HCT116 (cell line): ENCODE measurements around the gene VSX1. TPM values are rescaled to one million over a fixed set of nuclear protein-coding genes. Genes with fewer than 3 reads are reported as not detected.

Experiments used
- ATAC-seq: fragments of 200-7000 bp; cut with Tn5 transposase; 2 replicates; pipeline ENCODE4 v1.9.1; 2020; ENCODE audit warnings: mild to moderate bottlenecking, moderate library complexity
- BruUV-seq: library from RNA; stranded (reverse); fragments of 400-500 nt; replicated peaks from 2 replicates; lab custom pipeline; 2021; lab: Mats Ljungman, UMichigan
- CTCF ChIA-PET: fragments of 300-600 bp; sonication (Branson Sonifier 250); formaldehyde crosslinking; loops from one replicate; lab custom pipeline; 2021; ENCODE audit warnings: antibody characterized with exemption; lab: Charles Lee
- POLR2A ChIA-PET: fragments of 300-600, 350-600 bp; sonication (Branson Sonifier 250); formaldehyde crosslinking; loops from one replicate; lab custom pipeline; 2021; ENCODE audit warnings: antibody characterized with exemption; lab: Charles Lee
- RAD21 ChIA-PET, 2 experiments: fragments of 300-600 bp; sonication (Branson Sonifier 250); formaldehyde crosslinking; loops; one replicate each; lab custom pipeline; 2023; ENCODE audit warnings: low total read pairs in 2 of 2; ENCODE audit not compliant: uncharacterized antibody in 2 of 2, unreplicated experiment in 2 of 2, low non-redundant PET in 1 of 2; lab: Charles Lee
- DNase-seq: peaks from one replicate; pipeline ENCODE4 v3.0.0-alpha.2; 2010; ENCODE audit warnings: low read depth, low spot score
- H2AFZ ChIP-seq: fragments of 200-600 bp; shearing (Covaris generic), sonication (generic); 2 replicates; pipeline ENCODE4 v1.6.1; 2017; ENCODE audit warnings: low read depth, mixed run types, mixed read lengths, antibody characterized with exemption, low read length; ENCODE audit not compliant: poor library complexity, severe bottlenecking
- H3K27ac ChIP-seq: 2 replicates; pipeline ENCODE4 v1.5.1; 2012; ENCODE audit warnings: low read depth, low read length
- H3K27me3 ChIP-seq: fragments of 200-600 bp; sonication (generic); 2 replicates; pipeline ENCODE4 v1.6.1; 2016; ENCODE audit warnings: mixed run types, low read length, mixed read lengths; ENCODE audit not compliant: insufficient read depth
- H3K36me3 ChIP-seq, 2 experiments: fragments of 200-500 bp in 1 of 2; fragments of 200-600 bp in 1 of 2; sonication (Bioruptor generic) in 1 of 2; sonication (generic) in 1 of 2; 2 replicates each; pipeline versions ENCODE4 v1.5.1 to v1.6.1; 2014 to 2016; ENCODE audit warnings: low read length in 2 of 2, inconsistent platforms in 1 of 2, mixed read lengths in 1 of 2, mixed run types in 1 of 2; ENCODE audit not compliant: insufficient read depth in 2 of 2, control insufficient read depth in 1 of 2
- H3K4me1 ChIP-seq, 2 experiments: fragments of 200-600 bp in 1 of 2; sonication (generic) in 1 of 2; 2 replicates each; pipeline versions ENCODE4 v1.5.1 to v1.6.1; 2012 to 2017; ENCODE audit warnings: low read length in 2 of 2, inconsistent platforms in 1 of 2, mild to moderate bottlenecking in 1 of 2, mixed read lengths in 1 of 2, mixed run types in 1 of 2, moderate library complexity in 1 of 2; ENCODE audit not compliant: insufficient read depth in 2 of 2, control insufficient read depth in 1 of 2
- H3K4me2 ChIP-seq: fragments of 200-600 bp; sonication (generic); 2 replicates; pipeline ENCODE4 v1.6.1; 2017; ENCODE audit warnings: mixed run types, low read length, mixed read lengths
- H3K4me3 ChIP-seq, 2 experiments: fragments of 200-600 bp in 1 of 2; sonication (generic) in 1 of 2; replicated peaks in 1 of 2; 2 replicates each; pipeline ENCODE4 v1.5.1; 2011 to 2016; ENCODE audit warnings: low read length in 2 of 2, control low read depth in 1 of 2, low read depth in 1 of 2, mild to moderate bottlenecking in 1 of 2, mixed read lengths in 1 of 2, mixed run types in 1 of 2
- H3K79me2 ChIP-seq: fragments of 200-600 bp; sonication (generic); 2 replicates; pipeline ENCODE4 v1.6.1; 2017; ENCODE audit warnings: mild to moderate bottlenecking, mixed run types, low read length, moderate library complexity, mixed read lengths; ENCODE audit not compliant: insufficient read depth
- H3K9ac ChIP-seq: fragments of 200-600 bp; sonication (generic); 2 replicates; pipeline ENCODE4 v1.6.1; 2016; ENCODE audit warnings: low read length, mixed read lengths
- H3K9me2 ChIP-seq: fragments of 200-600 bp; sonication (generic), shearing (Covaris generic); 2 replicates; pipeline ENCODE4 v1.6.1; 2017; ENCODE audit warnings: mixed run types, mild to moderate bottlenecking, moderate library complexity; ENCODE audit not compliant: insufficient read depth
- H3K9me3 ChIP-seq, 2 experiments: fragments of 200-500 bp in 1 of 2; fragments of 200-600 bp in 1 of 2; sonication (Bioruptor generic) in 1 of 2; sonication (generic) in 1 of 2; 2 replicates each; pipeline ENCODE4 v1.6.1; 2014 to 2017; ENCODE audit warnings: low read length in 2 of 2, mixed read lengths in 2 of 2, inconsistent platforms in 1 of 2, low read depth in 1 of 2, mild to moderate bottlenecking in 1 of 2, mixed run types in 1 of 2, moderate library complexity in 1 of 2; ENCODE audit not compliant: control insufficient read depth in 1 of 2, insufficient read depth in 1 of 2
- H4K20me1 ChIP-seq: fragments of 200-600 bp; sonication (generic), shearing (Covaris generic); 2 replicates; pipeline ENCODE4 v1.6.1; 2017; ENCODE audit warnings: mixed run types, mild to moderate bottlenecking, moderate library complexity; ENCODE audit not compliant: insufficient read depth
- CBX3 ChIP-seq: IDR thresholded peaks from 2 replicates; pipeline ENCODE4 v1.6.1; 2012; ENCODE audit warnings: low read depth
- CEBPB ChIP-seq: IDR thresholded peaks from 2 replicates; pipeline ENCODE4 v1.6.1; 2012; ENCODE audit warnings: low read depth
- ELF1 ChIP-seq: IDR thresholded peaks from 2 replicates; pipeline ENCODE4 v1.6.1; 2012; ENCODE audit warnings: low read depth, borderline replicate concordance
- EZH2 ChIP-seq: fragments of 200-600 bp; sonication (generic); IDR thresholded peaks from 2 replicates; pipeline ENCODE4 v1.6.1; 2017; ENCODE audit warnings: antibody characterized with exemption, mixed run types
- EZH2phosphoT487 ChIP-seq: fragments of 200-600 bp; IDR thresholded peaks from 2 replicates; pipeline ENCODE4 v1.6.1; 2018; ENCODE audit warnings: antibody characterized with exemption, borderline replicate concordance
- FOSL1 ChIP-seq: IDR thresholded peaks from 2 replicates; pipeline ENCODE4 v1.6.1; 2012; ENCODE audit warnings: low read depth
- JUND ChIP-seq: IDR thresholded peaks from 2 replicates; pipeline ENCODE4 v1.6.1; 2012
- POLR2A ChIP-seq: IDR thresholded peaks from 2 replicates; pipeline ENCODE4 v1.7.0; 2011; ENCODE audit warnings: borderline replicate concordance; ENCODE audit not compliant: insufficient read depth, insufficient read length; ENCODE audit errors: extremely low read depth
- POLR2AphosphoS5 ChIP-seq: IDR thresholded peaks from 2 replicates; pipeline ENCODE4 v1.6.1; 2011; ENCODE audit warnings: mild to moderate bottlenecking, low read depth, low read length, moderate library complexity
- SIN3A ChIP-seq: IDR thresholded peaks from 2 replicates; pipeline ENCODE4 v1.6.1; 2012; ENCODE audit warnings: low read depth
- SP1 ChIP-seq: IDR thresholded peaks from 2 replicates; pipeline ENCODE4 v1.6.1; 2012; ENCODE audit warnings: low read depth
- TCF7L2 ChIP-seq: IDR thresholded peaks from 2 replicates; pipeline ENCODE4 v1.7.0; 2011; ENCODE audit warnings: borderline replicate concordance, inconsistent platforms; ENCODE audit not compliant: insufficient read depth, insufficient read length; ENCODE audit errors: extremely low read depth
- intact Hi-C: fragments of 100-400 bp; cut with micrococcal nuclease; formaldehyde crosslinking; loops from 2 replicates; pipeline ENCODE4 v1.10.0; 2022
- total RNA-seq: library from RNA; stranded (reverse); gene quantifications from one replicate; pipeline ENCODE4 v1.2.1, GENCODE V29; 2021; ENCODE audit not compliant: unreplicated experiment
- TF ChIP-seq, protein P1 (sequence below), 3 experiments: fragments of 200-600 bp in 1 of 3; sonication (generic) in 1 of 3; IDR thresholded peaks in 2 of 3; conservative IDR thresholded peaks in 1 of 3; 2 replicates each; pipeline ENCODE4 v1.5.1; 2012 to 2017; ENCODE audit warnings: low read depth in 2 of 3, low read length in 2 of 3, antibody characterized with exemption in 1 of 3, borderline replicate concordance in 1 of 3, control low read depth in 1 of 3, mild to moderate bottlenecking in 1 of 3, mixed read lengths in 1 of 3, mixed run types in 1 of 3, moderate library complexity in 1 of 3; ENCODE audit not compliant: insufficient read depth in 1 of 3
- TF ChIP-seq, protein P2 (sequence below): IDR thresholded peaks from 2 replicates; pipeline ENCODE4 v1.6.1; 2011; ENCODE audit warnings: mild to moderate bottlenecking, low read length, moderate library complexity; ENCODE audit not compliant: insufficient replicate concordance; ENCODE audit errors: extremely low read depth

Gene VSX1
- total RNA-seq, 1 experiment from 2014 or later, result not detected

DNA sequence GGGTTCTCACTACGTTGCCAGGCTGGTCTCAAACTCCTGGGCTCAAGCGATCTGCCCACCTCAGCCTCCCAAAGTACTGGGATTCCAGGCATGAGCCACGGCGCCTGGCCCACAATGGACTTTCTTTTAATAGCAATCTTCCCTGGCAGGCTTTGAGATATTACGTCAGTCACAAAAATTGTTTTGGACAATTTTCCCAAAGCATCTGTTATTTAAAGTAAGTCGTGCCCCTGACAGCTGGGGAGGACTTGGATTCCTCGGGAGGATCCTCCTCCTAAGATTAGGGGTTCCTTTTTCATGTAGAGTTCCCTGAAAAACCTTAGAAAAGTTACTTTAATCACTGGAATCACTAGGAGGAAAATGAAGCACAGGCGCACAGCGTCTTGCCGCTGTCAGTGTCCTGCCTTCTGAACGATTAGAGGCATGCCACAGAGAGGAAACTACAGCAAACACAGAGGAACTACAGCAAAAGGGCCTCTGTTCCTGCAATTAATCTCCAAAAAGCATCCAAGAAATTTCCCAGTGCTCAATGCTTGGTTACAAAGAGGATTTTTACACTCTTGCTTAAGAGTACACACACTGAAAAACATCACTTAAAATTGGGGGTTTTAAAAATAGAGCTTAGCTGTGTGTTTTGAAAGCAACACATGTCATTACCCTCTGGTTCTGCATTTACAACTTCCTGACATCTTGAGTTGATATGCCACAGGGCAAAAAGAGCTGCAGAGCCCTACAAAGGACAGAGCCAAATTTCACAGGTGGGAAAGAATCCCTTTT is 28.5 kb downstream of the VSX1 start:
- Histone ChIP-seq H3K79me2 (no peaks in the 10 kb centered on the region), H2AFZ (no peak overlapping the region), H4K20me1 (no peaks in the 10 kb centered on the region), H3K4me3 (no peak overlapping the region), H3K9me3 (no peaks in the 10 kb centered on the region), H3K9ac (no peak overlapping the region), H3K4me2 (no peak overlapping the region), H3K9me2 (no peaks in the 10 kb centered on the region), H3K4me1 (no peaks in the 10 kb centered on the region)
- intact Hi-C loops, result no loop called here
- ChIA-PET POLR2A (no interaction called here), RAD21 (no interaction called here), CTCF (no interaction called here)
- no TSS peak for BruUV-seq
- ATAC-seq (no peak), DNase-seq (no peak)
- TF ChIP-seq SIN3A (no peak), TCF7L2 (no peak), EZH2 (no peak), POLR2A (no peak), SP1 (no peak), JUND (no peak), FOSL1 (no peak), EZH2phosphoT487 (no peak), ELF1 (no peak), CEBPB (no peak), POLR2AphosphoS5 (no peak), CBX3 (no peak)
- TF ChIP-seq, protein P1, sequence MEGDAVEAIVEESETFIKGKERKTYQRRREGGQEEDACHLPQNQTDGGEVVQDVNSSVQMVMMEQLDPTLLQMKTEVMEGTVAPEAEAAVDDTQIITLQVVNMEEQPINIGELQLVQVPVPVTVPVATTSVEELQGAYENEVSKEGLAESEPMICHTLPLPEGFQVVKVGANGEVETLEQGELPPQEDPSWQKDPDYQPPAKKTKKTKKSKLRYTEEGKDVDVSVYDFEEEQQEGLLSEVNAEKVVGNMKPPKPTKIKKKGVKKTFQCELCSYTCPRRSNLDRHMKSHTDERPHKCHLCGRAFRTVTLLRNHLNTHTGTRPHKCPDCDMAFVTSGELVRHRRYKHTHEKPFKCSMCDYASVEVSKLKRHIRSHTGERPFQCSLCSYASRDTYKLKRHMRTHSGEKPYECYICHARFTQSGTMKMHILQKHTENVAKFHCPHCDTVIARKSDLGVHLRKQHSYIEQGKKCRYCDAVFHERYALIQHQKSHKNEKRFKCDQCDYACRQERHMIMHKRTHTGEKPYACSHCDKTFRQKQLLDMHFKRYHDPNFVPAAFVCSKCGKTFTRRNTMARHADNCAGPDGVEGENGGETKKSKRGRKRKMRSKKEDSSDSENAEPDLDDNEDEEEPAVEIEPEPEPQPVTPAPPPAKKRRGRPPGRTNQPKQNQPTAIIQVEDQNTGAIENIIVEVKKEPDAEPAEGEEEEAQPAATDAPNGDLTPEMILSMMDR (IDR thresholded peaks at IDR 0.05 in 2 of 3, conservative IDR thresholded peaks at IDR 0.05 in 1 of 3; ENCODE audit: borderline replicate concordance in 1 of 3, insufficient read depth in 1 of 3, low read depth in 2 of 3, low read length in 2 of 3), result no peak
- TF ChIP-seq, protein P2, sequence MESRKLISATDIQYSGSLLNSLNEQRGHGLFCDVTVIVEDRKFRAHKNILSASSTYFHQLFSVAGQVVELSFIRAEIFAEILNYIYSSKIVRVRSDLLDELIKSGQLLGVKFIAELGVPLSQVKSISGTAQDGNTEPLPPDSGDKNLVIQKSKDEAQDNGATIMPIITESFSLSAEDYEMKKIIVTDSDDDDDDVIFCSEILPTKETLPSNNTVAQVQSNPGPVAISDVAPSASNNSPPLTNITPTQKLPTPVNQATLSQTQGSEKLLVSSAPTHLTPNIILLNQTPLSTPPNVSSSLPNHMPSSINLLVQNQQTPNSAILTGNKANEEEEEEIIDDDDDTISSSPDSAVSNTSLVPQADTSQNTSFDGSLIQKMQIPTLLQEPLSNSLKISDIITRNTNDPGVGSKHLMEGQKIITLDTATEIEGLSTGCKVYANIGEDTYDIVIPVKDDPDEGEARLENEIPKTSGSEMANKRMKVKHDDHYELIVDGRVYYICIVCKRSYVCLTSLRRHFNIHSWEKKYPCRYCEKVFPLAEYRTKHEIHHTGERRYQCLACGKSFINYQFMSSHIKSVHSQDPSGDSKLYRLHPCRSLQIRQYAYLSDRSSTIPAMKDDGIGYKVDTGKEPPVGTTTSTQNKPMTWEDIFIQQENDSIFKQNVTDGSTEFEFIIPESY, result no peak
- TF ChIP-seq, all 23 proteins: peak for 0
- H3K27me3 ChIP-seq, result peaks cover 3% of the 10 kb centered on the region
- no peak overlapping the region for H3K27ac ChIP-seq
- no peaks in the 10 kb centered on the region; a peak in 1 of 4 replicates for H3K36me3 ChIP-seq
